Ovary (tissue), 9 donors: ENCODE data around the gene BCL10. TPM values are rescaled to one million over a fixed set of nuclear protein-coding genes. Genes with fewer than 3 reads are reported as not detected.

Experiments used
- DNase-seq, 5 donors: peaks; one replicate each; pipeline ENCODE4 v3.0.0-alpha.2; 2019 to 2020
- H3K27ac ChIP-seq, 2 donors: fragments of 200-600 bp; one replicate each; pipeline versions ENCODE4 v1.5.1 to v1.8.0; 2019 to 2022
- H3K27me3 ChIP-seq: fragments of 200-600 bp; one replicate; pipeline ENCODE4 v1.8.0; 2022
- H3K36me3 ChIP-seq: fragments of 200-600 bp; sonication (generic); one replicate; pipeline ENCODE4 v1.5.1; 2019
- H3K4me1 ChIP-seq: one replicate; pipeline ENCODE4 v1.8.1; 2013; ENCODE audit warnings: mild to moderate bottlenecking, moderate library complexity; ENCODE audit not compliant: insufficient read depth
- H3K4me3 ChIP-seq: fragments of 200-600 bp; sonication (generic); one replicate; pipeline ENCODE4 v1.5.1; 2017
- H3K9me3 ChIP-seq, 2 donors: fragments of 200-600 bp in 1 of 2; sonication (generic) in 1 of 2; one replicate each; pipeline versions ENCODE4 v1.5.1 to v1.8.1; 2013 to 2019; ENCODE audit warnings: mild to moderate bottlenecking in 1 of 2, moderate library complexity in 1 of 2
- CTCF ChIP-seq, 3 donors: fragments of 450-650 bp in 2 of 3; fragments of 200-600 bp in 1 of 3; IDR thresholded peaks; one replicate each; pipeline versions ENCODE4 v1.5.1 to v1.8.0; 2016 to 2022; ENCODE audit warnings: antibody characterized with exemption in 3 of 3, mild to moderate bottlenecking in 1 of 3
- EP300 ChIP-seq: sonication (generic); formaldehyde crosslinking; IDR thresholded peaks from one replicate; pipeline ENCODE4 v1.6.1; 2017; ENCODE audit warnings: antibody characterized with exemption
- POLR2A ChIP-seq: fragments of 450-650 bp; IDR thresholded peaks from one replicate; pipeline ENCODE4 v1.6.1; 2017; ENCODE audit warnings: antibody characterized with exemption, mild to moderate bottlenecking, moderate library complexity
- WGBS, 3 donors: extraction: QIAGEN DNeasy Blood & Tissue Kit in 1 of 3; methylation state at CpG; one replicate each; pipeline versions ENCODE4 v1.1.5 to v1.1.7; 2013 to 2017; 5-methylcytosine and 5-hydroxymethylcytosine counted together
- intact Hi-C, 4 donors: fragments of 100-400 bp; cut with DNase I; formaldehyde crosslinking; loops; one replicate each; pipeline versions ENCODE4 v1.11.0 to v1.15.1; 2022 to 2023
- polyA plus RNA-seq, 2 donors: library from polyadenylated mRNA; stranded (reverse); fragments of 200-250 nt in 1 of 2; fragments of 350-450 nt in 1 of 2; fragmentation: Illumina TruSeq in 1 of 2; extraction: RNeasy Lipid Tissue Mini Kit (QIAGEN cat#74804) in 1 of 2; gene quantifications; one replicate each; pipeline ENCODE4 v1.2.3, GENCODE V29; 2013 to 2014
- total RNA-seq, 7 donors: library from RNA; depleted of rRNA in 2 of 7; stranded (reverse); fragments of >200 nt in 2 of 7; fragmentation: NEBNext Ultra II Directional in 3 of 7; extraction: Animal tissue kit (Norgen Biotek cat#: 25700) in 3 of 7; gene quantifications; one replicate each; pipeline versions ENCODE4 v1.1.0 to v1.2.4, GENCODE V29; 2016 to 2023
- donor health status: DM: no; HTN: no; CAD: no; lungs with moderate emphysema.
- donor health status: DM: no; HTN: no; CAD: no.
- donor health status: Bipolar disorder and iron deficiency.
- donor health status: DM: yes; HTN: yes; CAD: no.
- donor health status: DM: no; HTN: no; CAD: no.
- donor health status: DM: yes; HTN: yes; CAD: no.

The BCL10 gene
- total and polyA plus RNA-seq, 9 donors, result 8.1 to 23.6 (median 17.2) TPM

GRCh38 chr1:85240174-85240601 is 36.2 kb downstream of the BCL10 start:
- DNase-seq, result no peak
- Histone ChIP-seq H3K4me1 (peaks cover 1% of the 10 kb centered on the region), H3K9me3 (no peaks in the 10 kb centered on the region), H3K27me3 (no peaks in the 10 kb centered on the region), H3K4me3 (no peak overlapping the region), H3K36me3 (no peaks in the 10 kb centered on the region), H3K27ac (no peak overlapping the region)
- WGBS, 3 donors, result 0 to 11% (median 3%) methylated on average over 1 of the region's 1 CpG
- intact Hi-C loops, result loop anchor here in 1 of 4 donors (5.0 kb wide), 1 partner anchor 123 kb away; no protein-coding TSS in a partner anchor
- TF ChIP-seq POLR2A (no peak), CTCF (IDR thresholded peaks at IDR 0.05) (no peak), EP300 (no peak)

GRCh38 chr1:85237613-85238012 is 38.8 kb downstream of the BCL10 start:
- 63 to 83% (median 73%) methylated on average over 1 of the region's 1 CpG for WGBS, 3 donors
- Histone ChIP-seq H3K4me3 (no peak overlapping the region), H3K36me3 (no peaks in the 10 kb centered on the region), H3K9me3 (no peaks in the 10 kb centered on the region), H3K27ac (no peak overlapping the region), H3K27me3 (no peaks in the 10 kb centered on the region), H3K4me1 (peaks cover 1% of the 10 kb centered on the region)
- no peak for TF ChIP-seq CTCF (IDR thresholded peaks at IDR 0.05)
- DNase-seq, result no peak
- intact Hi-C loops, result loop anchor here in 1 of 4 donors (10.0 kb wide), 1 partner anchor 103 kb away; no protein-coding TSS in a partner anchor

GRCh38 chr1:85230305-85230977 is 46.0 kb downstream of the BCL10 start:
- Histone ChIP-seq H3K27me3 (no peaks in the 10 kb centered on the region), H3K36me3 (no peaks in the 10 kb centered on the region), H3K4me1 (peaks cover 2% of the 10 kb centered on the region), H3K27ac (no peak overlapping the region), H3K9me3 (no peaks in the 10 kb centered on the region), H3K4me3 (no peak overlapping the region)
- WGBS, 3 donors, result 92 to 95% (median 93%) methylated on average over 8 of the region's 8 CpGs
- TF ChIP-seq EP300 (no peak), POLR2A (no peak), CTCF (IDR thresholded peaks at IDR 0.05) (no peak)
- DNase-seq, result no peak
- intact Hi-C loops, result loop anchor here in 1 of 4 donors (10.0 kb wide), 1 partner anchor 96 kb away; no protein-coding TSS in a partner anchor

GRCh38 chr1:85229574-85230097 is 46.8 kb downstream of the BCL10 start:
- H3K27me3 ChIP-seq, result no peaks in the 10 kb centered on the region
- intact Hi-C loops, result loop anchor here in 1 of 4 donors (10.0 kb wide), 1 partner anchor 95 kb away; no protein-coding TSS in a partner anchor
- H3K9me3 ChIP-seq, result no peaks in the 10 kb centered on the region
- no peak for DNase-seq
- H3K4me1 ChIP-seq, result peaks cover 3% of the 10 kb centered on the region
- H3K4me3 ChIP-seq, result no peak overlapping the region
- 66 to 75% (median 73%) methylated on average over 6 of the region's 6 CpGs for WGBS, 3 donors
- H3K36me3 ChIP-seq, result no peaks in the 10 kb centered on the region
- no peak overlapping the region for H3K27ac ChIP-seq
- TF ChIP-seq EP300, result no peak
- TF ChIP-seq CTCF (IDR thresholded peaks at IDR 0.05), result no peak
- no peak for TF ChIP-seq POLR2A
